RWPE1 (cell line): ENCODE results near the gene RNF14.

Experiments
- CTCF ChIA-PET: fragments of 350-600 bp; sonication (Branson Sonifier 250); formaldehyde crosslinking; extraction: SDS; loops from one replicate; lab custom pipeline; 2021; lab: Yijun Ruan, JAX
- POLR2A ChIA-PET: fragments of 400-600 bp; formaldehyde crosslinking; extraction: SDS; loops from one replicate; lab custom pipeline; 2020; ENCODE audit warnings: antibody characterized with exemption; ENCODE audit not compliant: low non-redundant PET; lab: Yijun Ruan, JAX
- DNase-seq: peaks from one replicate; pipeline ENCODE4 v3.0.0; 2012; ENCODE audit warnings: low spot score
- H3K27ac ChIP-seq: fragments of 450-650 bp; 2 replicates; pipeline ENCODE4 v1.5.1; 2017
- TF ChIP-seq, protein P1 (sequence below): fragments of 450-650 bp; conservative IDR thresholded peaks from 2 replicates; pipeline ENCODE4 v1.5.1; 2017; ENCODE audit warnings: low read depth, mild to moderate bottlenecking

RNF14 gene

DNA sequence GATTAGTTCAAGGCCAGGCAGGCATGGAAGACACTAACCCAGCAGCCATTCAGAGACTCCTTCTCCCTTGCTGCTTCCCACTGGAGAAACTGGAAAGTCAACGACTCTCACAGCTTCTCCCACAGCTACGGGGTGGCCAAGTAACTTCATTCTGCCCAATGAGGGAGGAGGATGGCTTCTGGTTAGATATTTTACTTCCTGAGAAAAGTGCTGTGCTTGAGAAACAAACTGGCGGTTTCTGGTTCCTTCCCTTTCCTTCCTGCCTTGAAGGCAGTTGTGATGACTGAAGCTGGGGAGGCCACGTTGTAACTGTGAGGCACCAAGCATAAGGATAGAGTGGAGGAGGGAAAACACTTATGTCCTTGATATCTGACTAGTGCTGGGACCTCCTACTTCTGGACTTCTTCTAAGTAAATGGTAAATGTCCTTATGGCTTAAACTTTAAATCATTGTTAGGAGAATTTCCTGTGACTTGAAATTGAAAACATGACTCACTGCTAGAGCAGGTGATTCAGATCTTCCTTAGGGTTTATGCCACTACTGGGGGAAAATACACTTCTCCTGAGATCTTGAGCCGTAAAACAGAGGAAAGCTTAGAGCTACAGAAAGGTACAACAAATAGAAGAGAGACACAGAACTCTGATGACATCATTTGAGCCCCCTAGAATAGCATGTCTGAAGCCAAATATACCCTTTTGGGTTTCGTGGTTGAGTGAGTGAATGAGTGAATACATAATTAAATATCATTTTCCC, 47.1 kb downstream of the RNF14 start:
- H3K27ac ChIP-seq, result no peak overlapping the region
- DNase-seq, result peak; percentile 77
- TF ChIP-seq, protein P1, sequence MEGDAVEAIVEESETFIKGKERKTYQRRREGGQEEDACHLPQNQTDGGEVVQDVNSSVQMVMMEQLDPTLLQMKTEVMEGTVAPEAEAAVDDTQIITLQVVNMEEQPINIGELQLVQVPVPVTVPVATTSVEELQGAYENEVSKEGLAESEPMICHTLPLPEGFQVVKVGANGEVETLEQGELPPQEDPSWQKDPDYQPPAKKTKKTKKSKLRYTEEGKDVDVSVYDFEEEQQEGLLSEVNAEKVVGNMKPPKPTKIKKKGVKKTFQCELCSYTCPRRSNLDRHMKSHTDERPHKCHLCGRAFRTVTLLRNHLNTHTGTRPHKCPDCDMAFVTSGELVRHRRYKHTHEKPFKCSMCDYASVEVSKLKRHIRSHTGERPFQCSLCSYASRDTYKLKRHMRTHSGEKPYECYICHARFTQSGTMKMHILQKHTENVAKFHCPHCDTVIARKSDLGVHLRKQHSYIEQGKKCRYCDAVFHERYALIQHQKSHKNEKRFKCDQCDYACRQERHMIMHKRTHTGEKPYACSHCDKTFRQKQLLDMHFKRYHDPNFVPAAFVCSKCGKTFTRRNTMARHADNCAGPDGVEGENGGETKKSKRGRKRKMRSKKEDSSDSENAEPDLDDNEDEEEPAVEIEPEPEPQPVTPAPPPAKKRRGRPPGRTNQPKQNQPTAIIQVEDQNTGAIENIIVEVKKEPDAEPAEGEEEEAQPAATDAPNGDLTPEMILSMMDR, result no peak
- ChIA-PET CTCF (interaction anchor here (0.6 to 1.4 kb wide), 12 partner anchors 10 to 1775 kb away, joined by 3 to 8 read pairs (median 3); no protein-coding TSS in a partner anchor), POLR2A (no interaction called here)

DNA sequence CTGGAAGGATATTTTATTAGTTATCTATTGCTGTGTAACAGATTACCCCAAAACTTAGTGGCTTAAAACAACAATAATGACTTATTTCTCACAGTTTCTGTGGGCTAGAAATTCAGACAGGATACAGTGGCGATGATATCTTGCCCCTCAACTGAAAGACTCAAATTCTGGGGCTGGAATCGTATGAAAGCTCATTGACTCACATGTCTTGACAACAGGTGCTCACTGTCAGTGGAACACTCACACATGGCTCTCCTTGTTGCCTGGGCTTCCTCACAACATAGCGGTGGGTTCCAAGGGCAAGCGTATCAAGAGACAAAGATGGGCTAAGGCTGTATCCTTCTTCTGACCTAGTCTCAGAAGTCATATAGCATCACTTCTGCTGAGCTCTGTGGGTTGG, 47.7 kb downstream of the RNF14 start:
- DNase-seq, result no peak
- ChIA-PET POLR2A (no interaction called here), CTCF (interaction anchor here (0.6 kb wide), 2 partner anchors 128 to 674 kb away, joined by 3 to 4 read pairs; no protein-coding TSS in a partner anchor)
- TF ChIP-seq, protein P1, result no peak
- no peak overlapping the region for H3K27ac ChIP-seq

DNA sequence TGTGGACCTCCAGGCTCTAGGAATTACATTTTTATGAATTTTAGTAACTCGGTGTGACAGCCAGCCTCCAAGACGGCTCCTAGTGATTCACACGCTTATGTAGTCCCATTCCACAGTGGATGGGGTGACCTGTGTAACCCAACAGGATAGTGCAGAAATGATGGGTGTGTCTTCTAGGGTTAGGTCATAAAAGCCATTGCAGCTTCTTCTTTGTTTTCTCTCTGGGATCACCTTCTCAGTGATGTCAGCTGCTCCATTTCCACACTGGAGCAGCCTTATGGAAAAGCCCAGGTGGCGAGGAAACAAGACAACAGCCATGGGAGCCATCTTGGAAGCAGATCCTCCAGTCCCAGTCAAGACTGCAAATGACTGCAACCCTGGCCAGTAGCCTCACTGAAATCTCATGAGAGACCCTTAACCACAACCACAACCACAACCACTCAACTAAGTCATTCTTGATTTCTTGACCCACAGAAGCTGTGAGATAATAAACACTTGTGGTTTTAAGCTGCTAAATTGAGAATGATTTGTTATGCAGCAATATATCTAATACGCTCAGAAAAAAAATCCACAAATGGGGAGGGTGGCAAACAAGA, 49.0 kb downstream of the RNF14 start:
- DNase-seq, result no peak
- no peak overlapping the region for H3K27ac ChIP-seq
- ChIA-PET POLR2A (no interaction called here), CTCF (interaction anchor here (0.6 kb wide), 1 partner anchor 13 kb away, joined by 3 read pairs; no protein-coding TSS in a partner anchor)
- TF ChIP-seq, protein P1, result no peak

DNA sequence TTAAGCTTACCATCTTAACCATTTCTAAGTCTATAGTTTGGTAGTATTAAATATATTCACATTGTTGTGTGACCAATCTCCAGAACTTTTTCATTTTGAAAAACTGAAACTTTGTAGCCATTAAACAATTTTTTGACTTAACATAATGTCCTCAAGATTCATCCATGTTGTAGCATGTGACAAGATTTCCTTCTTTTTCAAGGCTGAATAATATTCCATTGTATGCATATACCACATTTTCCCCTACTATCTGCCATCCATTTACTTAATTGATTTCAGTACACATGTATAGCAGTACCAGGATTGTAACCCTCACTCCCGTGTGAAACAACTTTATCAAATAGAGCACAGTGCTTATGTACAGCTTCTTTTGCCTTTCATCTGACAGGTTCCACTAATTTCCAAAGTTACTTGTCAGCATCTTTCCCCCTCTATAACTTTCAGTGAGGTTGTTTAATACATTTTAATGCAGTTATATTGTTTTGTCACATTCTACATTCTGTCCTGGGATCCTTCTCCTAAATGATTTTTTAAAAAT, 51.3 kb downstream of the RNF14 start:
- TF ChIP-seq, protein P1, result no peak
- DNase-seq, result no peak
- ChIA-PET CTCF (no interaction called here), POLR2A (interaction anchor here (0.5 kb wide), 2 partner anchors 30 to 582 kb away, joined by 7 to 15 read pairs; no protein-coding TSS in a partner anchor)
- H3K27ac ChIP-seq, result no peak overlapping the region

DNA sequence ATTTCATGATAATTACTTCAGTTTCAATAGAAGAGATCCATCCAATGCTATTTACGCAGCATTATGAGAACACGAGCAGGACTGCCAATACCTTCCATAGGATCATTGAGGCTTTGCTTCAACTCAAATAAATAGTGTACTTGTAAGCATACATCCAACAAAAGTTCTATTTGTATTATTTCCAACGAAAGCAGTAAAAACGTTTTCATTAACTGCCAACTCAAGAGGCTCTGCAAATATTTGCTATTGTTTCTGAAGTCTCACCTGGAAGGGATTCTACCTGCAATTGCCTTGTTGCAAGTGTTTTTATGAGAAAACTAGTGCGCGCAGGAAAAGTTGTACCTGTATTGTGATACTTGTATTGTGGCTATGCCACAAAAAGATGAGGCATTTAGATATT, 54.9 kb downstream of the RNF14 start:
- TF ChIP-seq, protein P1, result no peak
- CTCF ChIA-PET, result no interaction called here
- POLR2A ChIA-PET, result no interaction called here
- no peak overlapping the region for H3K27ac ChIP-seq
- no peak for DNase-seq

DNA sequence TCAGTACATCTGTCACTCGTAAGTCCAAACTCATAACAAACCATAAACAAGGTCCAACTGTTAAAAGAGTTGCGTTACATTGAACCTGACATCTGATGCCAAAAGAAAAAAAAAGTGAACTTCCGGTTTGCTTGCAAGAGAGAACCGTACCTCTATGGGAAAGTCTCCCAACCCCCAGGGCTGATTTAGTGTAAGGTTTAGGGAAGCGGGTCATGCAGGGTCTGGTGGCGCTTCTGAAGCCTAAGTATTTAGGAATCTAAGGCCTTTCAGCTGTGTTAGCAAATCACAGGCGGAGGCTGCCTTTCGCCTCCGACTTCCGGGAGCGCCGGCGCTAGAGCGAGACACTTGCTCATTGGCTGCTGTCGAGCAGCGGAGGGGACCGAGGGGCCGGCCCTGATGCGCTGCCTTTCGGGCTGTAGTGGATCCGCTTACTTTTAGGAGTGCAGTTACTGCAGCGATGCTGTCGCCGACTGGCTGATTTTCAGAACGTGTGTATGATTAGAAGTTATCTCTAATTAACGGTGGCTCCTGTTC, 55.9 kb downstream of the RNF14 start:
- TF ChIP-seq, protein P1, result no peak
- peak overlapping the region; percentile 80 for H3K27ac ChIP-seq
- CTCF ChIA-PET, result interaction anchor here (0.6 kb wide), 1 partner anchor 542 kb away, joined by 6 read pairs; no protein-coding TSS in a partner anchor

More for the DNA sequence above, 55.9 kb downstream of the RNF14 start:
- POLR2A ChIA-PET, result no interaction called here
- peak; percentile 92 for DNase-seq
